GM12872 (cell line): ENCODE results near the gene SBK3.

Experiments
- TF ChIP-seq, protein P1 (sequence below): IDR thresholded peaks from 3 replicates; pipeline ENCODE4 v1.5.1; 2011; ENCODE audit warnings: low read depth, mild to moderate bottlenecking, low read length, moderate library complexity; ENCODE audit not compliant: insufficient read depth

Gene SBK3

DNA sequence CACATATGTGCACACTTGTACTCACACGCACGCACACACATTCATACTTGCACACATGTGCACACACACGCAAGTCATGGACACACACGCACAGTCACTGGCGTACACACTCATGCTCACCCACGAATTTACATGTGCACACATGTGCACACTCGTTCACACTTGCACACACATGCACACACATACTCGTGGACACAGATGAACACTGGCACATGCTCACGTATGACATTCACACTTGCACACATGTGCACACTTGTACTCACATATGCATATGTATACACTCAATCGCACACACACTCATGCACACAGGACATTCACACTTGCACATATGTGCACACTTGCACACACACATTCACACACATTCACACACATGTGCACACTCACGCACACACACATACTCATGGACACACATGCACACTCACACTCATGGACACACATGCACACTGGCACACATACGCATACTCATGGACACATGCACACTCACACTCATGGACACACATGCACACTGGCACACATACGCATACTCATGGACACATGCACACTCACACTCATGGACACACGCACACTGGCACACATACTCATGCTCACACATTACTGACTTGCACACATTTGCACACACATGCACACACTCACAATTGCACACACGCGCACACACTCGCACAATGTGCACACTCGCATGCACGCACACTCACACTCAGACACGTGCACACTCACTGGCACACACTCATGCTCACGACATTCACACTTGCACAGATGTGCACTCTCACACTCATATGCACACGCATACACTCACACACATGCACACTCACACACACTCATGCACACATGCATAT, 17.9 kb downstream of the SBK3 start:
- TF ChIP-seq, protein P1, sequence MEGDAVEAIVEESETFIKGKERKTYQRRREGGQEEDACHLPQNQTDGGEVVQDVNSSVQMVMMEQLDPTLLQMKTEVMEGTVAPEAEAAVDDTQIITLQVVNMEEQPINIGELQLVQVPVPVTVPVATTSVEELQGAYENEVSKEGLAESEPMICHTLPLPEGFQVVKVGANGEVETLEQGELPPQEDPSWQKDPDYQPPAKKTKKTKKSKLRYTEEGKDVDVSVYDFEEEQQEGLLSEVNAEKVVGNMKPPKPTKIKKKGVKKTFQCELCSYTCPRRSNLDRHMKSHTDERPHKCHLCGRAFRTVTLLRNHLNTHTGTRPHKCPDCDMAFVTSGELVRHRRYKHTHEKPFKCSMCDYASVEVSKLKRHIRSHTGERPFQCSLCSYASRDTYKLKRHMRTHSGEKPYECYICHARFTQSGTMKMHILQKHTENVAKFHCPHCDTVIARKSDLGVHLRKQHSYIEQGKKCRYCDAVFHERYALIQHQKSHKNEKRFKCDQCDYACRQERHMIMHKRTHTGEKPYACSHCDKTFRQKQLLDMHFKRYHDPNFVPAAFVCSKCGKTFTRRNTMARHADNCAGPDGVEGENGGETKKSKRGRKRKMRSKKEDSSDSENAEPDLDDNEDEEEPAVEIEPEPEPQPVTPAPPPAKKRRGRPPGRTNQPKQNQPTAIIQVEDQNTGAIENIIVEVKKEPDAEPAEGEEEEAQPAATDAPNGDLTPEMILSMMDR = no peak

- TF ChIP-seq, protein P1 = no peak
These were observed 18.8 kb downstream of the SBK3 start for GRCh38 chr19:55526216-55527196.

DNA sequence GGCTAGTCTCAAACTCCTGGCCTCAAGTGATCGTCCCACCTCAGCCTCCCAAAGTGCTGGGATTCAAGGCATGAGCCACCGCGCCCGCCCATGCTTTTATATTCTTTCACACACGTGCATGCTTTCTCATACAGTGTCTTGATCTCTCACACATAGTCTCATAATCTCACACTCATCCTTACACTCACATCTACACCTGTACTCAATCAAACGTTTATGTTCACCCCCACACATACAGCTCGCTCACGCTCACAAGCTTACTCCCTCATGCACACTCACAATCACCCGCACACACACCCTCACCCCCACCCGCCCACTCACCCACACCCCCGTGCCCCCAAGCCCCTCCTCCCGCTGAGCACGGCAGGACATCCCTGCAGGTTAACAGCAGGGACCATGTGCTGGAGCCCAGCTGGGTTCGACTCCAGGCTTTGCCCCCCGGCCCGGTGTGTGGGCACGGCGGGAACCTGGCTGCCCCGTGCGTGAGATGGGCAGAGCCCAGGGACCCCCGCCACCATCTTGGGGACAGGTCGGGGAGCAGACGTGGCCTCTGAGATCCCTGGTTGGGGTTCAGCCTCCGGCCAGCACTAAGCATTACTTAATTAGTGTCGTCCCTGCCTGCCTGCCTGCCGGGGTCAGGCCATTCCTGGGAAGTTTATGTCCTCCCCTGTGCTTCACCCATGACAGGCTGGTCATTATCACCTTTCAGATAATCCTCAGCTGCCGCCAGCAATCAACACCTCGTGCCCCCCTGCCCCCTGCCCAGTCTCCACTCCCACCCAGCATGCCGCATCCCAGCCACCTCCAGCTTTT, 19.8 kb downstream of the SBK3 start:
- TF ChIP-seq, protein P1 = no peak

GRCh38 chr19:55520691-55521292, 24.6 kb downstream of the SBK3 start:
- TF ChIP-seq, protein P1 = no peak

- TF ChIP-seq, protein P1 = no peak
These were observed 25.7 kb downstream of the SBK3 start for GRCh38 chr19:55519451-55520311.

DNA sequence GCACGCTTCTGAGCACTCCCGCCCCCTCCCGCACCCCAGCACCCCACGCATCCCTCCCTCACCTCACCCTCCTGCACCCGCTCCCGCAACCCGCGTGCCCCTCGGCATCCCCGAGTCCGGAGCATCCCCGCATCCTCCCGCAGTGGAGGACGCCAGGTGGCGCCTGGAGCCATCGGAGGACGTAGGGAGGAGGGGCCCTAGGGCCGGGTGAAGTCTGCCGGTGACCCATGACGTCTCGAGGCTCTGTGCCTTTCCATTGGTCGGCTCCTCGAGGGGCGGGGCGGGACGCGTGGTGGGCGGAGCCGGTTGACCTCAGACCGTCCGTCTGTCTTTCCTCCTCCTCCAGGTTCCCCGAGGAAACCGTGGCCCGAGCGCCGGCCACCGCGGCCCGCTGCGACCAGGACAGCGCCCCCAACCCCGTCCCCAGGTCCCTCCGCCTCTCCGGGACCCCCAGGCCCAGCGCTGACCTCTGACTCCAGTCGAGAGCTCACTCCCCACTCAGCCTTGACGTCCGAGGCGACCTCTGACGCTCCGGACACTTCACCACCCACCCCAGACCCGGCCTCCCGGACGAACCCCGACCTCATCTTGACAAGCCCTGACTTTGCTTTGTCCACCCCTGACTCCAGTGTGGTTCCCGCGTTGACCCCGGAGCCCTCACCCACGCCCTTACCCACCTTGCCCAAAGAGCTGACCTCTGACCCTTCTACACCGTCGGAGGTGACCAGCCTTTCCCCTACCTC, 28.3 kb downstream of the SBK3 start:
- TF ChIP-seq, protein P1 = peak; percentile 85
